ENCODE results near the gene NRG3.

The NRG3 gene

GRCh38 chr10:81911328-81911727, 36.3 kb downstream of the NRG3 start:
- Mint-ChIP-seq H3K4me1 (no peaks in the 10 kb centered on the region), H3K27ac (no peak overlapping the region), H3K36me3 (no peaks in the 10 kb centered on the region), H3K4me3 (no peak overlapping the region), H3K9me3 (peaks cover 12% of the 10 kb centered on the region)
- ATAC-seq (no peak), DNase-seq (ENCODE audit: low spot score in 2 of 2) (no peak)

GRCh38 chr10:81914736-81915503, 39.9 kb downstream of the NRG3 start:
- Mint-ChIP-seq H3K27ac (no peak overlapping the region), H3K36me3 (no peaks in the 10 kb centered on the region), H3K4me3 (no peak overlapping the region), H3K9me3 (peaks cover 7% of the 10 kb centered on the region), H3K4me1 (no peaks in the 10 kb centered on the region)
- DNase-seq (ENCODE audit: low spot score in 2 of 2) (no peak), ATAC-seq (no peak)

- no peaks in the 10 kb centered on the region for H3K4me1 Mint-ChIP-seq
- H3K36me3 Mint-ChIP-seq: no peaks in the 10 kb centered on the region
These were observed 40.5 kb downstream of the NRG3 start for GRCh38 chr10:81915504-81915897.

GRCh38 chr10:81917666-81918065, 42.7 kb downstream of the NRG3 start:
- Mint-ChIP-seq H3K27ac (no peak overlapping the region), H3K9me3 (peaks cover 4% of the 10 kb centered on the region), H3K4me3 (no peak overlapping the region), H3K36me3 (no peaks in the 10 kb centered on the region), H3K4me1 (no peaks in the 10 kb centered on the region)
- DNase-seq (ENCODE audit: low spot score in 2 of 2) (no peak), ATAC-seq (no peak)

More at GRCh38 chr10:81915504-81915897, 40.5 kb downstream of the NRG3 start:
- no peak for ATAC-seq
- no peak for DNase-seq (ENCODE audit: low spot score in 2 of 2)
- H3K9me3 Mint-ChIP-seq: peaks cover 7% of the 10 kb centered on the region
- H3K27ac Mint-ChIP-seq: no peak overlapping the region
- no peak overlapping the region for H3K4me3 Mint-ChIP-seq

GRCh38 chr10:81918766-81919165, 43.8 kb downstream of the NRG3 start:
- Mint-ChIP-seq H3K36me3 (no peaks in the 10 kb centered on the region), H3K4me1 (no peaks in the 10 kb centered on the region), H3K9me3 (peaks cover 7% of the 10 kb centered on the region), H3K27ac (no peak overlapping the region), H3K4me3 (no peak overlapping the region)
- ATAC-seq: no peak
- DNase-seq (ENCODE audit: low spot score in 2 of 2): no peak

- H3K4me3 Mint-ChIP-seq: no peak overlapping the region
- ATAC-seq (no peak), DNase-seq (ENCODE audit: low spot score in 2 of 2) (no peak)
These were observed 45.3 kb downstream of the NRG3 start for GRCh38 chr10:81920213-81920829.

GRCh38 chr10:81928119-81928518, 53.1 kb downstream of the NRG3 start:
- H3K27ac Mint-ChIP-seq: no peak overlapping the region
- ATAC-seq: no peak
- no peak overlapping the region for H3K4me3 Mint-ChIP-seq
- no peak for DNase-seq (ENCODE audit: low spot score in 2 of 2)
- H3K36me3 Mint-ChIP-seq: no peaks in the 10 kb centered on the region
- H3K9me3 Mint-ChIP-seq: peaks cover 11% of the 10 kb centered on the region
- no peaks in the 10 kb centered on the region for H3K4me1 Mint-ChIP-seq

More at GRCh38 chr10:81920213-81920829, 45.3 kb downstream of the NRG3 start:
- Mint-ChIP-seq H3K27ac (no peak overlapping the region), H3K4me1 (no peaks in the 10 kb centered on the region), H3K9me3 (peaks cover 8% of the 10 kb centered on the region), H3K36me3 (no peaks in the 10 kb centered on the region)

- no peaks in the 10 kb centered on the region for H3K36me3 Mint-ChIP-seq
- H3K27ac Mint-ChIP-seq: no peak overlapping the region
- peaks cover 9% of the 10 kb centered on the region for H3K9me3 Mint-ChIP-seq
- ATAC-seq (no peak), DNase-seq (ENCODE audit: low spot score in 2 of 2) (no peak)
- no peaks in the 10 kb centered on the region for H3K4me1 Mint-ChIP-seq
- H3K4me3 Mint-ChIP-seq: no peak overlapping the region
These were observed 68.6 kb downstream of the NRG3 start for GRCh38 chr10:81943583-81943982.

GRCh38 chr10:81944609-81945008, 69.6 kb downstream of the NRG3 start:
- Mint-ChIP-seq H3K4me3 (no peak overlapping the region), H3K36me3 (no peaks in the 10 kb centered on the region), H3K27ac (no peak overlapping the region), H3K4me1 (no peaks in the 10 kb centered on the region), H3K9me3 (peaks cover 5% of the 10 kb centered on the region)
- ATAC-seq: no peak
- DNase-seq (ENCODE audit: low spot score in 2 of 2): no peak

GRCh38 chr10:81949283-81949682, 74.3 kb downstream of the NRG3 start:
- Mint-ChIP-seq H3K27ac (no peak overlapping the region), H3K4me1 (no peaks in the 10 kb centered on the region), H3K36me3 (no peaks in the 10 kb centered on the region), H3K9me3 (peaks cover 8% of the 10 kb centered on the region), H3K4me3 (no peak overlapping the region)
- DNase-seq (ENCODE audit: low spot score in 2 of 2) (no peak), ATAC-seq (no peak)

- H3K36me3 Mint-ChIP-seq: no peaks in the 10 kb centered on the region
- ATAC-seq: no peak
- peaks cover 3% of the 10 kb centered on the region for H3K9me3 Mint-ChIP-seq
- H3K4me1 Mint-ChIP-seq: no peaks in the 10 kb centered on the region
- no peak overlapping the region for H3K27ac Mint-ChIP-seq
- no peak for DNase-seq (ENCODE audit: low spot score in 2 of 2)
- H3K4me3 Mint-ChIP-seq: no peak overlapping the region
These were observed 75.4 kb downstream of the NRG3 start for GRCh38 chr10:81950358-81950757.

GRCh38 chr10:81953420-81953819, 78.4 kb downstream of the NRG3 start:
- ATAC-seq: no peak

GRCh38 chr10:81957976-81958375, 83.0 kb downstream of the NRG3 start:
- DNase-seq (ENCODE audit: low spot score in 2 of 2) (no peak), ATAC-seq (no peak)
- H3K4me3 Mint-ChIP-seq: no peak overlapping the region
- no peaks in the 10 kb centered on the region for H3K4me1 Mint-ChIP-seq
- H3K36me3 Mint-ChIP-seq: no peaks in the 10 kb centered on the region
- H3K9me3 Mint-ChIP-seq: peaks cover 6% of the 10 kb centered on the region
- H3K27ac Mint-ChIP-seq: no peak overlapping the region

More at GRCh38 chr10:81953420-81953819, 78.4 kb downstream of the NRG3 start:
- DNase-seq (ENCODE audit: low spot score in 2 of 2): no peak
- Mint-ChIP-seq H3K4me1 (no peaks in the 10 kb centered on the region), H3K9me3 (peaks cover 5% of the 10 kb centered on the region), H3K27ac (no peak overlapping the region), H3K4me3 (no peak overlapping the region), H3K36me3 (no peaks in the 10 kb centered on the region)

GRCh38 chr10:81959016-81959415, 84.0 kb downstream of the NRG3 start:
- Mint-ChIP-seq H3K36me3 (no peaks in the 10 kb centered on the region), H3K27ac (no peak overlapping the region), H3K9me3 (peaks cover 6% of the 10 kb centered on the region), H3K4me1 (no peaks in the 10 kb centered on the region), H3K4me3 (no peak overlapping the region)
- DNase-seq (ENCODE audit: low spot score in 2 of 2): no peak
- ATAC-seq: no peak

GRCh38 chr10:81961451-81962184, 86.6 kb downstream of the NRG3 start:
- Mint-ChIP-seq H3K4me1 (no peaks in the 10 kb centered on the region), H3K36me3 (no peaks in the 10 kb centered on the region), H3K27ac (no peak overlapping the region), H3K4me3 (no peak overlapping the region), H3K9me3 (peaks cover 5% of the 10 kb centered on the region)
- DNase-seq (ENCODE audit: low spot score in 2 of 2): no peak
- no peak for ATAC-seq

GRCh38 chr10:81963606-81964005, 88.6 kb downstream of the NRG3 start:
- Mint-ChIP-seq H3K4me3 (no peak overlapping the region), H3K27ac (no peak overlapping the region), H3K9me3 (peaks cover 3% of the 10 kb centered on the region), H3K4me1 (no peaks in the 10 kb centered on the region), H3K36me3 (no peaks in the 10 kb centered on the region)
- no peak for ATAC-seq
- no peak for DNase-seq (ENCODE audit: low spot score in 2 of 2)
